GM23338 (cell line): ENCODE data around the gene MYH7. TPM values are rescaled to one million over a fixed set of nuclear protein-coding genes. Genes with fewer than 3 reads are reported as not detected.

Experiments
- microRNA counts: library from miRNA; unstranded; fragments of <30 nt; microRNA quantifications from one replicate; lab custom pipeline; 2017
- microRNA-seq: library from miRNA; unstranded; fragments of <30 nt; microRNA quantifications from one replicate; pipeline ENCODE4, GENCODE V29; 2017
- polyA plus RNA-seq: library from polyadenylated mRNA; unstranded; fragments of >200 nt; fragmentation: Nextera tagmentation; extraction: Ambion mirVana; gene quantifications from 2 replicates; pipeline ENCODE4 v1.2.1, GENCODE V29; 2016
- small RNA-seq: library from RNA; depleted of rRNA; stranded (forward); fragments of <200 nt; gene quantifications from one replicate; pipeline ENCODE3, GENCODE V24; 2014; ENCODE audit warnings: low replicate concordance
- total RNA-seq: library from RNA; depleted of rRNA; stranded (reverse); fragments of >200 nt; shearing (Covaris generic); gene quantifications from 2 replicates; pipeline ENCODE4 v1.2.3, GENCODE V29; 2014; rRNA removed

The MYH7 gene
- total and polyA plus RNA-seq, 2 experiments from 2014 or later = not detected

MicroRNAs within 50 kb of the gene (microRNA counts, 767-probe panel; counts per million panel counts)
- microRNA hsa-miR-208a (lab: Ali Mortazavi, UCI) (not detected), microRNA hsa-miR-208b (lab: Ali Mortazavi, UCI) (not detected)

Small RNAs within 50 kb of the gene (microRNA-seq; reads per million reads assigned to microRNA genes)
- not detected for gene MIR208A
- gene MIR208B = not detected

Small RNAs within 50 kb of the gene (small RNA-seq; reads per million reads assigned to genes)
- gene MIR208A (not detected), gene MIR208B (not detected)

Other genes with a start within 250 kb of the MYH7 start
- gene RNF212B, start 197.7 kb downstream of the MYH7 start, total RNA-seq = not detected in 2 replicates
- gene RNF212B, start 197.7 kb downstream of the MYH7 start, polyA plus RNA-seq = 0.68 TPM in 1 of 2 replicates, not detected in the other
- gene HOMEZ, start 149.5 kb downstream of the MYH7 start, total RNA-seq = 4.5 and 5.3 TPM in 2 replicates
- gene HOMEZ, start 149.5 kb downstream of the MYH7 start, polyA plus RNA-seq = 7.9 and 8.4 TPM in 2 replicates
- 0.66 and 2.3 TPM in 2 replicates for gene PPP1R3E, start 132.8 kb downstream of the MYH7 start, total RNA-seq
- gene PPP1R3E, start 132.8 kb downstream of the MYH7 start, polyA plus RNA-seq = 1.8 and 2.5 TPM in 2 replicates
- gene BCL2L2, start 128.8 kb downstream of the MYH7 start, total RNA-seq = 11.0 and 12.3 TPM in 2 replicates
- gene BCL2L2, start 128.8 kb downstream of the MYH7 start, polyA plus RNA-seq = 3.5 and 3.6 TPM in 2 replicates
- 110 and 116 TPM in 2 replicates for gene PABPN1, start 114.2 kb downstream of the MYH7 start, total RNA-seq
- gene PABPN1, start 114.2 kb downstream of the MYH7 start, polyA plus RNA-seq = 342 and 384 TPM in 2 replicates
- 52.6 and 56.6 TPM in 2 replicates for gene SLC22A17, start 82.8 kb downstream of the MYH7 start, total RNA-seq
- 28.6 and 29.5 TPM in 2 replicates for gene SLC22A17, start 82.8 kb downstream of the MYH7 start, polyA plus RNA-seq
- gene EFS, start 70.5 kb downstream of the MYH7 start, total RNA-seq = 13.6 and 18.9 TPM in 2 replicates
- gene EFS, start 70.5 kb downstream of the MYH7 start, polyA plus RNA-seq = 5.1 and 6.4 TPM in 2 replicates
- gene IL25, start 62.9 kb downstream of the MYH7 start, total RNA-seq = not detected in 2 replicates
- not detected in 2 replicates for gene IL25, start 62.9 kb downstream of the MYH7 start, polyA plus RNA-seq
- gene CMTM5, start 58.6 kb downstream of the MYH7 start, total RNA-seq = 0.24 and 0.27 TPM in 2 replicates
- not detected in 2 replicates for gene CMTM5, start 58.6 kb downstream of the MYH7 start, polyA plus RNA-seq
- 0.03 and 0.23 TPM in 2 replicates for gene MYH6, start 27.4 kb downstream of the MYH7 start, total RNA-seq
- gene MYH6, start 27.4 kb downstream of the MYH7 start, polyA plus RNA-seq = 0.10 and 2.1 TPM in 2 replicates
- 48.6 and 67.1 TPM in 2 replicates for gene NGDN, start 34.0 kb upstream of the MYH7 start, total RNA-seq
- gene NGDN, start 34.0 kb upstream of the MYH7 start, polyA plus RNA-seq = 81.6 and 90.8 TPM in 2 replicates
- 9.9 and 11.6 TPM in 2 replicates for gene ZFHX2, start 116.1 kb upstream of the MYH7 start, total RNA-seq
- gene ZFHX2, start 116.1 kb upstream of the MYH7 start, polyA plus RNA-seq = 18.5 and 22.4 TPM in 2 replicates
- 15.0 and 21.3 TPM in 2 replicates for gene THTPA, start 120.6 kb upstream of the MYH7 start, total RNA-seq
- 6.3 and 8.6 TPM in 2 replicates for gene THTPA, start 120.6 kb upstream of the MYH7 start, polyA plus RNA-seq
- 63.5 and 70.8 TPM in 2 replicates for gene AP1G2, start 132.1 kb upstream of the MYH7 start, total RNA-seq
- gene AP1G2, start 132.1 kb upstream of the MYH7 start, polyA plus RNA-seq = 53.7 and 55.3 TPM in 2 replicates
- 28.5 and 29.9 TPM in 2 replicates for gene JPH4, start 143.1 kb upstream of the MYH7 start, total RNA-seq
- 11.0 and 11.9 TPM in 2 replicates for gene JPH4, start 143.1 kb upstream of the MYH7 start, polyA plus RNA-seq
- 0.35 and 0.42 TPM in 2 replicates for gene DHRS2, start 200.7 kb upstream of the MYH7 start, total RNA-seq
- 0.48 and 0.92 TPM in 2 replicates for gene DHRS2, start 200.7 kb upstream of the MYH7 start, polyA plus RNA-seq